Stomach (tissue), 9 donors: ENCODE results near the gene DDX11. TPM values are rescaled to one million over a fixed set of nuclear protein-coding genes. Genes with fewer than 3 reads are reported as not detected.
"Not testable (repeated sequence)": the region's sequence is repeated elsewhere in the genome, so short reads cannot be mapped to it uniquely, and the experiment has no call there.

Experiments used
- DNase-seq, 2 donors: peaks; one replicate each; pipeline versions ENCODE4 v3.0.0 to v3.0.0-alpha.2; 2013 to 2019
- H3K27ac ChIP-seq, 5 donors: fragments of 200-600 bp in 4 of 5; sonication (generic) in 4 of 5; one replicate each; pipeline ENCODE4 v1.5.1; 2013 to 2019; ENCODE audit warnings: mild to moderate bottlenecking in 1 of 5, moderate library complexity in 1 of 5
- H3K27me3 ChIP-seq, 3 donors: fragments of 200-600 bp; sonication (generic); one replicate each; pipeline ENCODE4 v1.5.1; 2017 to 2019; ENCODE audit warnings: mixed run types in 1 of 3
- H3K36me3 ChIP-seq, 4 donors: fragments of 200-600 bp; sonication (generic); 1 replicate in 3 of 4; 2 replicates in 1 of 4; pipeline ENCODE4 v1.5.1; 2016 to 2019
- H3K4me1 ChIP-seq, 4 donors: fragments of 200-600 bp; sonication (generic); one replicate each; pipeline ENCODE4 v1.5.1; 2016 to 2019
- H3K4me3 ChIP-seq, 4 donors: fragments of 200-600 bp; sonication (generic) in 3 of 4; one replicate each; pipeline ENCODE4 v1.5.1; 2016 to 2019; ENCODE audit warnings: mild to moderate bottlenecking in 1 of 4
- H3K9me3 ChIP-seq, 4 donors: fragments of 200-600 bp; sonication (generic); one replicate each; pipeline ENCODE4 v1.5.1; 2016 to 2019
- CTCF ChIP-seq, 7 experiments: fragments of 450-650 bp in 4 of 7; fragments of 200-600 bp in 3 of 7; sonication (generic) in 3 of 7; IDR thresholded peaks; one replicate each; pipeline ENCODE4 v1.5.1; 2016 to 2019; ENCODE audit warnings: antibody characterized with exemption in 7 of 7, control low read depth in 2 of 7, mild to moderate bottlenecking in 1 of 7
- EP300 ChIP-seq: sonication (generic); formaldehyde crosslinking; IDR thresholded peaks from one replicate; pipeline ENCODE4 v1.6.1; 2017; ENCODE audit warnings: antibody characterized with exemption
- POLR2A ChIP-seq, 4 donors: fragments of 450-650 bp; IDR thresholded peaks; one replicate each; pipeline ENCODE4 v1.6.1; 2016; ENCODE audit warnings: antibody characterized with exemption in 4 of 4, control low read depth in 2 of 4, mild to moderate bottlenecking in 1 of 4, moderate library complexity in 1 of 4
- POLR2AphosphoS5 ChIP-seq, 3 donors: sonication (generic); formaldehyde crosslinking; IDR thresholded peaks; one replicate each; pipeline ENCODE4 v1.6.1; 2016; ENCODE audit warnings: antibody characterized with exemption in 3 of 3
- WGBS, 5 donors: extraction: QIAGEN DNeasy Blood & Tissue Kit in 3 of 5; methylation state at CpG; one replicate each; pipeline versions ENCODE4 v1.1.5 to v1.1.7; 2013 to 2018; 5-methylcytosine and 5-hydroxymethylcytosine counted together
- intact Hi-C: fragments of 100-400 bp; cut with DNase I; formaldehyde crosslinking; loops from one replicate; pipeline ENCODE4 v1.15.1; 2023; ENCODE audit warnings: low total_unique reads
- polyA plus RNA-seq, 3 donors: library from polyadenylated mRNA; stranded (reverse); fragments of 200-250 nt; gene quantifications; one replicate each; pipeline ENCODE4 v1.2.3, GENCODE V29; 2013
- total RNA-seq, 5 donors: library from RNA; depleted of rRNA; stranded (reverse); fragments of >200 nt; gene quantifications; one replicate each; pipeline versions ENCODE4 v1.1.0 to v1.2.3, GENCODE V29; 2014 to 2016
- donor health status: healthy with polysubstance abuse.
- donor health status: Bipolar disorder and iron deficiency.
- donor health status: healthy.

The DDX11 gene
- total and polyA plus RNA-seq, 8 donors = 9.1 to 104 (median 23.5) TPM

- Histone ChIP-seq H3K4me1 (peaks cover 15 to 33% (median 30%) of the 10 kb centered on the region in 4 donors), H3K27me3 (peaks cover 0 to 38% (median 22%) of the 10 kb centered on the region in 3 donors)
- H3K9me3 ChIP-seq, H3K4me3 ChIP-seq, H3K27ac ChIP-seq, intact Hi-C loops, H3K36me3 ChIP-seq, DNase-seq: not testable (repeated sequence)
- WGBS, 5 donors = 77 to 94% (median 84%) methylated on average over 3 of the region's 3 CpGs
These were observed 41.5 kb downstream of the DDX11 start for GRCh38 chr12:31115092-31115601.

DNA sequence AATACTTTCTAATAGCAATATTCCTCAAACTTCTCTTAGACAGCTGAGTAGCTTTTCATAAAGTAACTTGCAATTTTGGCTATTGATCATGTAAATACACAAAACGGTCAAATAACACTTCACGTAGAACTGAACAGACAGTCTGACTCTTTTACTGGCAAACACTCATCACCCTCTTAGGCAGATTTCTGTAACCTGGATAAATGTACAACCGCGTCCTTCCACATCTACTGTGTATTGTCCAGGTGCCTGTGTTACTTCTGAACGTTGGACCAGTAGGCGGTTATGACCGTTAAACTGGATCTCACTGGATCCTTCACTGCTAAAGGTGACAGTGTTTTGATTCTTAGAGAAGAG lies 43.2 kb downstream of the DDX11 start:
- intact Hi-C loops, H3K9me3 ChIP-seq, DNase-seq, H3K36me3 ChIP-seq, H3K27ac ChIP-seq: not testable (repeated sequence)
- H3K27me3 ChIP-seq = peaks cover 0 to 38% (median 22%) of the 10 kb centered on the region in 3 donors
- 15 to 60% (median 26%) methylated on average over 1 to 7 of the region's 7 CpGs for WGBS, 5 donors
- peaks cover 15 to 40% (median 31%) of the 10 kb centered on the region in 4 donors for H3K4me1 ChIP-seq
- H3K4me3 ChIP-seq = peak overlapping the region in 3 of 4 donors; percentile 42 to 55 (median 45)

DNA sequence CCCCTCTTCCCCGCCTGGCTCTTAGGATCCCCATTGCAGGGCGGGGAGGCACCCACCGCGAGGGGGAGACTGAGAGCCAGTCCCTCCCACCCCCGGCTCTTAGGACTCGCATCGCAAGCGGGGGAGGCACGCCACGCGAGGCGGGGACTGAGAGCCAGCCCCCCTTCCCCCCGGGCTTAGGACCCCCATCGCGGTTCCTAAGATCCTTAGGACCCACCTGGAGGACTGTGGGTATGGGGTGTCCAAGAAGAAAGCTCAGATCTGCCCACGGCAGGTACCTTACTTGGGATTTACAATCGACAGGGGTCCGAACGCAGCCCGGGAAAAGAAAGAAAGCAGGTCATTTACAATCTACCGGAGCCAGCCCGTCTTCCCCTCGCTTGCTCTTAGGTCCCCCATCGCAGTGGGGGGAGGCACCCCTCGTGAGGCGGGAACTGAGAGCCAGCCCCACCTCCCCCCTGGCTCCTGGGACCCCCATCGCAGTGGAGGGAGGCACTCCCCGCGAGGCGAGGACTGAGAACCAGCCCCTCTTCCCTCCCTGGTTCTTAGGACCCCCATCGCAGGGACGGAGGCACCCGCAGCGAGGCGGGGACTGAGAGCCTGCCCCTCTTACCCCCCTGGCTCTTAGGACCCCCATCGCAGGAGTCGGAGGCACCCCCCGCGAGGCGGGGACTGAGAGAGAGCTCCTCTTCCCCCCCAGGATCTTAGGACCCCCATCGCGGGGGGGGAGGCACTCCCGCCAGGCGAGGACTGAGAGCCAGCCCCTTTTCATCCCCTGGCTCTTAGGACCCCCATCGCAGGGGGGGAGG lies 43.7 kb downstream of the DDX11 start:
- intact Hi-C loops = no loop called here

DNA sequence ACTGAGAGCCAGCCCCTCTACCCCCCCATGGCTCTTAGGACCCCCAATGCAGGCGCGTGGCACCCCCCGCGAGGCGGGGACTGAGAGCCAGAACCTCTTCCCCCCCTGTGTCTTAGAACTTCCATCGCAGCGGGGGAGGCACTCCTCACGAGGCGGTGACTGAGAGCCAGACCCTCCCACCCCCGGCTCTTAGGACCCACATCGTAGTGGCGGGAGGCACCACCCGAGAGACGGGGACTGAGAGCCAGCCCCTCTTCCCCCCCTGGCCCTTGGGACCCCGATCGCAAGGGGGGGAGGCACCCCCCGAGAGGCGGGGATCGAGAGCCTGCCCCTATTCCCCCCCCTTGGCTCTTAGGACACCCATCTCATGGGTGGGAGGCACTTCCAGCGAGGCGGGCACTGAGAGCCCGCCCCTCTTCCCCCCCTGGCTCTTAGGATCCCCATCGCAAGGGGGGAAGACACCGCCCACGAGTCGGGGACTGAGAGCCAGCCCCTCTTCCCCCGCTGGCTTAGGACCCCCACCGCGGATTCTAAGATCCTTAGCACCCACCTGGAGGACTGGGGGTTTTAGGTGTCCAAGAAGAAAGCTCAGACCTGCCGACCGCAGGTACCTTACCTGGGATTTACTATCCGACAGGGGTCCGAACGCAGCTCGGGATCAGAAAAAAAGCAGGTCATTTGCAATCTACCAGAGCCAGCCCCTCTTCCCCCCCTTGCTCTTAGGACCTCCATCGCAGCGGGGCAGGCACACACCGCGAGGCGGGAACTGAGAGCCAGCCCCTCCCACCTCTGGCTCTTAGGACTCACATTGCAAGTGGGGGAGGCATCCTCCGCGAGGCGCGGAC lies 44.9 kb downstream of the DDX11 start:
- WGBS, 5 donors = 9 to 45% (median 23%) methylated on average over 26 to 44 of the region's 44 CpGs
- Histone ChIP-seq H3K4me3 (peak overlapping the region; percentile 28 to 55 (median 40)), H3K36me3 (no peaks in the 10 kb centered on the region), H3K27ac (no peak overlapping the region), H3K9me3 (no peaks in the 10 kb centered on the region), H3K27me3 (peaks cover 0 to 38% (median 22%) of the 10 kb centered on the region in 3 donors), H3K4me1 (peaks cover 15 to 40% (median 31%) of the 10 kb centered on the region in 4 donors)
- intact Hi-C loops = no loop called here
- DNase-seq = peak; percentile 45 to 88
- TF ChIP-seq CTCF (IDR thresholded peaks at IDR 0.05) (no peak), EP300 (no peak), POLR2A (IDR thresholded peaks at IDR 0.05) (no peak), POLR2AphosphoS5 (IDR thresholded peaks at IDR 0.05) (no peak)

More for the DNA sequence above, 43.7 kb downstream of the DDX11 start:
- no peak overlapping the region for H3K27ac ChIP-seq
- H3K4me1 ChIP-seq = peaks cover 15 to 40% (median 31%) of the 10 kb centered on the region in 4 donors
- H3K4me3 ChIP-seq = peak overlapping the region; percentile 32 to 55 (median 44)
- no peak for TF ChIP-seq POLR2A (IDR thresholded peaks at IDR 0.05)
- TF ChIP-seq CTCF (IDR thresholded peaks at IDR 0.05) = peak in 3 of 7 experiments; percentile 28 to 52 (median 47)
- no peaks in the 10 kb centered on the region for H3K9me3 ChIP-seq
- WGBS, 5 donors = 0 to 7% (median 2%) methylated on average over 8 to 45 of the region's 45 CpGs
- DNase-seq = peak; percentile 41 to 77
- peaks cover 0 to 38% (median 22%) of the 10 kb centered on the region in 3 donors for H3K27me3 ChIP-seq
- H3K36me3 ChIP-seq = no peaks in the 10 kb centered on the region

GRCh38 chr12:31119192-31119802 lies 45.6 kb downstream of the DDX11 start:
- no peak for DNase-seq
- intact Hi-C loops = no loop called here
- peaks cover 15 to 40% (median 31%) of the 10 kb centered on the region in 4 donors for H3K4me1 ChIP-seq
- TF ChIP-seq POLR2AphosphoS5 (IDR thresholded peaks at IDR 0.05) (no peak), CTCF (IDR thresholded peaks at IDR 0.05) (no peak), EP300 (no peak), POLR2A (IDR thresholded peaks at IDR 0.05) (no peak)
- peaks cover 0 to 38% (median 22%) of the 10 kb centered on the region in 3 donors for H3K27me3 ChIP-seq
- no peaks in the 10 kb centered on the region for H3K9me3 ChIP-seq
- peak overlapping the region; percentile 28 to 55 (median 40) for H3K4me3 ChIP-seq
- no peak overlapping the region for H3K27ac ChIP-seq
- H3K36me3 ChIP-seq = no peaks in the 10 kb centered on the region
- 6 to 56% (median 37%) methylated on average over 3 to 34 of the region's 34 CpGs for WGBS, 5 donors
